ENCODE data around the gene NEO1. TPM values are rescaled to one million over a fixed set of nuclear protein-coding genes. Genes with fewer than 3 reads are reported as not detected.

The NEO1 gene
- total RNA-seq, 1 experiment from 2014 or later = 12.4 TPM

- Mint-ChIP-seq H3K4me3 (ENCODE audit: unreplicated experiment) (no peak overlapping the region), H3K9me3 (ENCODE audit: unreplicated experiment) (no peaks in the 10 kb centered on the region), H3K4me1 (ENCODE audit: low read depth, unreplicated experiment) (peaks cover 25% of the 10 kb centered on the region), H3K36me3 (ENCODE audit: insufficient read depth, unreplicated experiment) (no peaks in the 10 kb centered on the region), H3K27ac (ENCODE audit: unreplicated experiment) (no peak overlapping the region), H3K27me3 (ENCODE audit: insufficient read depth, unreplicated experiment) (peaks cover 14% of the 10 kb centered on the region)
- Histone ChIP-seq H3K27me3 (replicated peaks; ENCODE audit: control insufficient read depth, insufficient read depth, low read length) (no peaks in the 10 kb centered on the region), H3K9me3 (no peaks in the 10 kb centered on the region), H3K4me1 (peaks cover 10% of the 10 kb centered on the region; the same call in 1 of the 2 replicates), H3K4me3 (ENCODE audit: low read depth, low read length) (no peak overlapping the region), H3K36me3 (ENCODE audit: control insufficient read depth, insufficient read depth, low read length) (no peaks in the 10 kb centered on the region)
- ChIA-PET POLR2A (no interaction called here), CTCF (no interaction called here)
- no peak for TF ChIP-seq CTCF (IDR thresholded peaks at IDR 0.05; ENCODE audit: insufficient read depth in 1 of 2, low read depth in 1 of 2, low read length in 1 of 2, severe bottlenecking in 1 of 2, unreplicated experiment in 1 of 2)
- intact Hi-C loops (cut with micrococcal nuclease; ENCODE audit: unreplicated experiment) = no loop called here
- no TSS peak for BruUV-seq (replicated peaks)
- DNase-seq = no peak
Measured at GRCh38 chr15:73048624-73049295, 3.5 kb upstream of the NEO1 start.

GRCh38 chr15:73049564-73050215 is 2.6 kb upstream of the NEO1 start:
- POLR2A ChIA-PET = no interaction called here
- no peak overlapping the region for H3K4me3 ChIP-seq (ENCODE audit: low read depth, low read length)
- CTCF ChIA-PET = no interaction called here

More at GRCh38 chr15:73049564-73050215, 2.6 kb upstream of the NEO1 start:
- TF ChIP-seq CTCF (IDR thresholded peaks at IDR 0.05; ENCODE audit: insufficient read depth in 1 of 2, low read depth in 1 of 2, low read length in 1 of 2, severe bottlenecking in 1 of 2, unreplicated experiment in 1 of 2) = no peak
- H3K36me3 Mint-ChIP-seq (ENCODE audit: insufficient read depth, unreplicated experiment) = no peaks in the 10 kb centered on the region
- no peak overlapping the region for H3K27ac Mint-ChIP-seq (ENCODE audit: unreplicated experiment)
- H3K36me3 ChIP-seq (ENCODE audit: control insufficient read depth, insufficient read depth, low read length) = no peaks in the 10 kb centered on the region
- H3K27me3 Mint-ChIP-seq (ENCODE audit: insufficient read depth, unreplicated experiment) = peaks cover 14% of the 10 kb centered on the region
- no peaks in the 10 kb centered on the region for H3K9me3 Mint-ChIP-seq (ENCODE audit: unreplicated experiment)
- no peak for DNase-seq
- H3K4me1 Mint-ChIP-seq (ENCODE audit: low read depth, unreplicated experiment) = peaks cover 25% of the 10 kb centered on the region
- H3K27me3 ChIP-seq (replicated peaks; ENCODE audit: control insufficient read depth, insufficient read depth, low read length) = no peaks in the 10 kb centered on the region
- no peaks in the 10 kb centered on the region for H3K9me3 ChIP-seq
- H3K4me3 Mint-ChIP-seq (ENCODE audit: unreplicated experiment) = no peak overlapping the region
- no TSS peak for BruUV-seq (replicated peaks)
- H3K4me1 ChIP-seq = peaks cover 10% of the 10 kb centered on the region; the same call in 1 of the 2 replicates
- intact Hi-C loops (cut with micrococcal nuclease; ENCODE audit: unreplicated experiment) = no loop called here
